Kidney epithelial cell (primary cell): ENCODE measurements around the gene SLC25A25. TPM values are rescaled to one million over a fixed set of nuclear protein-coding genes. Genes with fewer than 3 reads are reported as not detected.

ENCODE experiments used
- DNase-seq: peaks from one replicate; pipeline ENCODE4 v3.0.0-alpha.2; 2010; ENCODE audit warnings: low read depth
- H3K27me3 ChIP-seq: 2 replicates; pipeline ENCODE4 v1.6.0; 2011; ENCODE audit warnings: low read length; ENCODE audit not compliant: control insufficient read depth, insufficient read depth
- H3K36me3 ChIP-seq: 2 replicates; pipeline ENCODE4 v1.5.1; 2011; ENCODE audit warnings: low read length; ENCODE audit not compliant: control insufficient read depth, insufficient read depth
- H3K4me3 ChIP-seq: 2 replicates; pipeline ENCODE4 v1.5.1; 2011; ENCODE audit warnings: low read depth, mild to moderate bottlenecking, control low read depth, low read length
- total RNA-seq: library from RNA; depleted of rRNA; stranded (reverse); fragments of >200 nt; gene quantifications from 2 replicates; pipeline ENCODE4 v1.2.3, GENCODE V29; 2015
- TF ChIP-seq, protein P1 (sequence below): IDR thresholded peaks from 2 replicates; pipeline ENCODE4 v1.5.1; 2011; ENCODE audit warnings: mild to moderate bottlenecking, moderate library complexity, low read length, control low read depth, inconsistent platforms; ENCODE audit not compliant: insufficient read depth, poor library complexity, severe bottlenecking

SLC25A25 gene
- total RNA-seq, 1 donor from 2014 or later = 22.8 TPM

DNA sequence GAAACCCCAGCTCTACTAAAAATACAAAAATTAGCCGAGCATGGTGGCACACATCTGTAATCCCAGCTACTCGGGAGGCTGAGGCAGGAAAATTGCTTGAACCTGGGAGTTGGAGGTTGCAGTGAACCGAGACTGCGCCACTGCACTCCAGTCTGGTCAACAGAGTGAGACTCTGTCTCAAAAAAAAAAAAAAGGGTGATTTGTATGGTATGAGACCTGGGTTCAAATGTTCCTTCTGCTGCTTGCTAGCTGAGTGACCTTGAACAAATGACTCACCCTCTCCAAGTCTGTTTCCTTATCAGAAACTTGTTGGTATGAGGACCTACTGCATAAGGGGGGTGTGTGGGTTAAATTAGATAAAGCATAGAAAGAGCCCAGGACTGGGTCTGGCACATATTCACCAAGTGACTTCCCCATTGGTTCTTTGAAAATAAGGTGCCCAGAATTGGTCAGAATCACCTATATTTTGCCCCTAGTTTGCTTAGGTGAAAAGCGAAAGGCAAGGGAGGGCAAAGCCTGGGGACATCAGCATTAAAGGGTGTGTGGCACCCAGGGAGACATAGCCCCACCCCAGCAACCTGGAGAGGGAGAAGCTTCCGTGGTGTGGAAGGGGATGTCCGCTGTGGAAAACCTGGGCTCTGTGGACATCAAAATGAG lies 9.9 kb downstream of the SLC25A25 start:
- no peak for DNase-seq
- no peaks in the 10 kb centered on the region for H3K27me3 ChIP-seq
- no peak overlapping the region for H3K4me3 ChIP-seq
- H3K36me3 ChIP-seq = no peaks in the 10 kb centered on the region
- TF ChIP-seq, protein P1, sequence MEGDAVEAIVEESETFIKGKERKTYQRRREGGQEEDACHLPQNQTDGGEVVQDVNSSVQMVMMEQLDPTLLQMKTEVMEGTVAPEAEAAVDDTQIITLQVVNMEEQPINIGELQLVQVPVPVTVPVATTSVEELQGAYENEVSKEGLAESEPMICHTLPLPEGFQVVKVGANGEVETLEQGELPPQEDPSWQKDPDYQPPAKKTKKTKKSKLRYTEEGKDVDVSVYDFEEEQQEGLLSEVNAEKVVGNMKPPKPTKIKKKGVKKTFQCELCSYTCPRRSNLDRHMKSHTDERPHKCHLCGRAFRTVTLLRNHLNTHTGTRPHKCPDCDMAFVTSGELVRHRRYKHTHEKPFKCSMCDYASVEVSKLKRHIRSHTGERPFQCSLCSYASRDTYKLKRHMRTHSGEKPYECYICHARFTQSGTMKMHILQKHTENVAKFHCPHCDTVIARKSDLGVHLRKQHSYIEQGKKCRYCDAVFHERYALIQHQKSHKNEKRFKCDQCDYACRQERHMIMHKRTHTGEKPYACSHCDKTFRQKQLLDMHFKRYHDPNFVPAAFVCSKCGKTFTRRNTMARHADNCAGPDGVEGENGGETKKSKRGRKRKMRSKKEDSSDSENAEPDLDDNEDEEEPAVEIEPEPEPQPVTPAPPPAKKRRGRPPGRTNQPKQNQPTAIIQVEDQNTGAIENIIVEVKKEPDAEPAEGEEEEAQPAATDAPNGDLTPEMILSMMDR = no peak

DNA sequence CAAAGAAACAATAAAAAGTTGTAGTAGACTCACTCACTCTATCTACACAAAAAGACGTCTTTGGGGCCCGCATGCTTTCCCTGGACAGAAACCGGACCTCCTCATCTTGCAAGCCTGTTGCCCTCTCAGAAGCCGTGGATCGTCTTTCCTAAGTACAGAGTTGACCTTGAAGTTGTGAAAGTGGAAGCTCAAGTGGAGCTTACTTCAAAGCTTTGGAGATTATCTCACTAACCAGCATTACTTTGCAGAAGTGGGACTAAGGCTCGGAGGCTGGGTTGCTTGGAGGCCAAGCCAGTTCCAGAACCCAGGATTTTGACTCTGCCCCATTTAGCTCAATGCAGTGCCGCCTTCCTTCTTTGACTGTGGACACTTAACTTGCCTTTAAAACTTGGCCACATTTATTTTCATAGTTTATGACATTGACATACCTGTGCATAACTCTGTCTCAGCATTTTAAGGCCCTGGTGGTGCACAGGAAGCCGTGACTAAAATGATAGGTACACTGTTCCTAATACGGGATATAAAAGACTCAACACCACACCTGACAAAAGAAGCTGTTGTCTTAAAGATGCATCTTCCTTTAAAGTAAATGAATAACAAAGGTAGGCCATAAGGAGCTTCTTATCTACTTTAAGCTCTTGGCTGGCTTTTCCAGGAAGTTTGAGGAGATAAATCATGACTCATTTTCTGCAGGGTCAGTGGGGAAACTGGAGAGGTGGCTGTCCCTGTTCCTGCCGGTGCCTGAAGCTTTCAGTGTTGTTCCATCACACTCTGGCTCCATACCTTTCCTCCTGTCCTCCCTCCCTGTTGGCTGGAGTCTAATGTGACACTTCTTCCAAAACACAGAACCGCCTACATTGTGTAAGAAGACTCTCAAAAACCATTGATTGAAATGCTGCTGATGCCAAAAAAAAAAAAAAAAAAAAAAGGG lies 10.7 kb downstream of the SLC25A25 start:
- Histone ChIP-seq H3K4me3 (no peak overlapping the region), H3K27me3 (no peaks in the 10 kb centered on the region), H3K36me3 (no peaks in the 10 kb centered on the region)
- TF ChIP-seq, protein P1 = no peak
- no peak for DNase-seq

DNA sequence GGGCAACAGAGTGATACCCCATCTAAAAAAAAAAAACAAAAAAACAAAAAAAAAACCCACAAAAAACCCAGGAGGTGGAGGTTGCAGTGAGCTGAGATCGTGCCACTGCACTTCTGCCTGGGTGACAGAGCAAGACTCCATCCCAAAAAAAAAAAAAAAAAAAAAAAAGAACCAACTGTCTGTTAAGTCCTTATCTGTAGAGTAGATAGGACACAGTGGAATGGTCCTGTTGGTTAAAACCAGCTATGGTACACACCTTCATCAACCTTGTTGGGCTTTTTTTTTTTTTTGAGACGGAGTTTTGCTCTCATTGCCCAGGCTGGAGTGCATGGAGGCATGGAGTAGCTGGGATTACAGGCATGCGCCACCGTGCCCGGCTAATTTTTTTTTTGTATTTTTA lies 12.2 kb downstream of the SLC25A25 start:
- Histone ChIP-seq H3K4me3 (no peak overlapping the region), H3K27me3 (no peaks in the 10 kb centered on the region), H3K36me3 (no peaks in the 10 kb centered on the region)
- TF ChIP-seq, protein P1 = no peak
- DNase-seq = no peak

DNA sequence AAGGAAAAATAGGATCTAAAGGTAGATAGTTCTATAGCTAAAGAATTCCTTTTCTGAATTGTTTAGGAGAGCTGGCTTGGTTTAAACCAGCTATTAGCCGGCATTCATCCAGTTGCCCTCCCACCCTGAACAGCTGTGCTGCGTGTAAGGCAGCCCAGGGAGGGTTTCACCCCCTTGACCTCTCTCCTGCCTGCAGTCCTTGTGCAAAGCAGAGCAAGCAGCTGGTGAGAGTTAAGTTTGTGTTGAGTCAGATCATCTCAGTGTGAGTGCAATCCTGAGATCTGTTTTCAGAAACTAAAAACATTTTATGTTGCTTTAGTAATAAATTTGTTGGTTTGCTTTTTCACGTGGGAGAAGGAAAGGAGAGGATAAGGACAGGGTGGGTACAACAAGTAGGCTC lies 13.0 kb downstream of the SLC25A25 start:
- TF ChIP-seq, protein P1 = no peak
- Histone ChIP-seq H3K27me3 (no peaks in the 10 kb centered on the region), H3K36me3 (no peaks in the 10 kb centered on the region), H3K4me3 (no peak overlapping the region)
- no peak for DNase-seq

DNA sequence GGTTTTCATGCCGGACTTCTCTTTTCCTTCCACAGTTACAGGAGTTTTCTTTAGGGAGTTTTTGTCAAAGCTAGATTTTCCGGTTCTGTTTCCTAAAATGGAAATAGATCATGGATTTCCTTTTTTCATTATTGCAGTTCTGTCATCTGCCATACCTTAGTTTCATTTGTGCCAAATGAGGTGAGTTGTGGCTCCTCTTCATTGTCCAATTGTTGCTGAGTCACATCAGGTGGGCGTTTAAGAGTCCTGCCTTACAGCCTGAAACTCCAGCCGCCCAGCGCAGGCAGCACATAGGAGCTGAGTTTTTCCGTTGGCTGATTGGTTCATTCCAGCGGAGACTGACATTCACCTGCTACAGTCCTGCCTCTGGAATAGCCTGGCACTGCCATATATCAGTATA lies 14.1 kb downstream of the SLC25A25 start:
- DNase-seq = no peak
- TF ChIP-seq, protein P1 = no peak
- Histone ChIP-seq H3K27me3 (no peaks in the 10 kb centered on the region), H3K4me3 (no peak overlapping the region), H3K36me3 (no peaks in the 10 kb centered on the region)
